ENCODE data around the gene CALM3.

- TF ChIP-seq POLR2A (IDR thresholded peaks at IDR 0.05; ENCODE audit: low read length), result no peak
- no peak for TF ChIP-seq GATA1 (IDR thresholded peaks at IDR 0.05; ENCODE audit: low read depth, low read length)
These were observed 12.4 kb downstream of the CALM3 start for GRCh38 chr19:46613525-46613924.

Measured in erythroblast (primary cell).